SKM-1 treated with dmso at 0.1 percent for 144 hours (cell line): ENCODE results near the gene MCU.
A peak's percentile ranks its signal among the peaks of the same experiment; 100 is the strongest.
"Not testable (repeated sequence)": the region's sequence is repeated elsewhere in the genome, so short reads cannot be mapped to it uniquely, and the experiment has no call there.

Experiments used
- DNase-seq: peaks from one replicate; lab custom pipeline; 2025; ENCODE audit not compliant: unreplicated experiment; lab: John Stamatoyannopoulos, UW

Gene MCU

GRCh38 chr10:72686430-72686829 is 5.5 kb upstream of the MCU start:
- not testable (repeated sequence) for DNase-seq

DNA sequence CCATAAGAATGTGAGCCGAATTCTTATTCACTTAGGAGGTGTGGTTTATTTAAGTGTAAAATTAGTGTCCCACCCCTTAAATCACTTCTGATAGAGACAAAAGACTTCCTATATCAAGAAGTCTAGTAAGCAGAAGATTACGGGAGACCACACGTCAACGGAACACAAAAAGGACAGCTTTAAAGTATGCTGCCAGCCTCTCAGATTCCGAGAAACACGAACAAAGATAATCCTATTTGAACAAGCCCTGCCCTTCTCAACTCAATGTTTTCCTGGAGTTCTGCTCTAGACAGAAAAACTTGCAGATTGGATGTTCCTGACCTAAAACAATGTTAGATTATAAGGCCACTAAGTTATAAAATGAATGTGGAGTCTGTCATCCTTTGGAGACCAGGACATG is 4.9 kb upstream of the MCU start:
- DNase-seq = no peak

- no peak for DNase-seq
These were observed 3.7 kb upstream of the MCU start for GRCh38 chr10:72688208-72688651.

DNA sequence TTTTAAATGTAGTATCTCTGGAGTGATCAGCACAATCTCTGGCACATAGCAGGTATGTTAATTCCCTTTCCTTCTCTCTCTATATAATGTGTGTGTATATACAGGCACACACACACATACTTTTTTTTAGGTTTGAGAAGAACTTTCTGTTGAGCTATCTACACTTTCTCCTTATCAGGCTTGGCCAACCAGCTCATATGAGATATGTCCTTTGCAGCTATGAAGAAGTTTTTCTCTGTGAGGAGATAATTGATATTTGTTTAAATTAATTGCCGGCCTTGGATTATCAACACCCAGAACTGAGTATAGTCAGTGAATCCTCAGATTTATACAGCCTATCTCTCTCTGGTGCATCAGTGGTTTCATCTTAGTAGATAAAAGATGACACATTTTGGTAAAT is 2.3 kb upstream of the MCU start:
- DNase-seq = no peak

- DNase-seq = no peak
These were observed 1.7 kb upstream of the MCU start for GRCh38 chr10:72690071-72690755.

GRCh38 chr10:72691470-72691862 is 477 bp upstream of the MCU start:
- DNase-seq = no peak

DNA sequence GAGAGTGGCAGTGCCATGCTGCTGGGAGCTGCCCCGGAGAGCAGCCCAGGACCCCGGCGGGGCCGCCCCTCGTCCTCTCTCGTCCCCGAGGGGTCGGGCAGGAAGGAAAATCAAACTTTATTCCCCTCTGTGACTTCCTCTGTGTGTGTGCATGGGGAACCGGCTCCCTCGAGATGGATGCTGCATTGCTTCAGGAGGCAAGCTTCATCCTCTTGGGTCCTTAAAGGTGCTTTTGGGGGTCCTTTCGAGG is 726 bp downstream of the MCU start:
- DNase-seq = no peak

DNA sequence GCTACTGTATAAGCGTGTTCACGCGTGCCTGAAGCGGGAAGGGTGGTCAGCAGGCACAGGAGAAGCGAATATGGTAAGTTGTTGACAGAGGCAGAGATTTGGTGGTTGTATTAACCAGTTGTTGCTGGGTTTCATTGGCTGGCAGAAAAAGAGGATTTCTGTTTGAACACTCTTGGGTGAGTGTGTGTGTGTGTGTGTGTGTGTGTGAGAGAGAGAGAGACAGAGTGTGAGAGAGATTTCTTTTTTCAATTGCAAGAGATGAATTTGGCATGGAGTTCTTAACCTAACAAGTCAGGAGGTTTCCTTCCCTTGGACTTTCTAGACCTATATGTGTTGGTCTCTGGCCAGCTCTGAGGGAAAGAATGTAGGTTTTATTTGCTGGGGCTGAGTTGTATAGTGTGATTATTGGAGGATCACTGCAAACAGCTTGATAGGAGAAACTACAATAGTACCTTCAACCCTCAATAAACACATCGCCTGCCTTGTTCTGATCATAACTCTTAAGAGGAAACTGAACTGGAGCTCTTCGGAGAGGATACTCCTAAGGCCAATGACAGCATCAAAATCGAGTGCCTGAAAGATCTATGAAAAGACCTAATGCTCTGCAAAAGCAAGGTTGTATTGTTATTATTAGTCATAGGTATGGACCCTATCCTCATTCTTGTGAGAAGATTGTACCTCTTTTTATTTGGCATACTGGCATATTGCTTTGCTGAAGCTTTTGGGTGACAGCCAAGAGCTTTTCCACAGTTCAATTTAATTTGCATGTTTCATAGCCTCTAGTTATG is 1.2 kb downstream of the MCU start:
- DNase-seq = no peak

DNA sequence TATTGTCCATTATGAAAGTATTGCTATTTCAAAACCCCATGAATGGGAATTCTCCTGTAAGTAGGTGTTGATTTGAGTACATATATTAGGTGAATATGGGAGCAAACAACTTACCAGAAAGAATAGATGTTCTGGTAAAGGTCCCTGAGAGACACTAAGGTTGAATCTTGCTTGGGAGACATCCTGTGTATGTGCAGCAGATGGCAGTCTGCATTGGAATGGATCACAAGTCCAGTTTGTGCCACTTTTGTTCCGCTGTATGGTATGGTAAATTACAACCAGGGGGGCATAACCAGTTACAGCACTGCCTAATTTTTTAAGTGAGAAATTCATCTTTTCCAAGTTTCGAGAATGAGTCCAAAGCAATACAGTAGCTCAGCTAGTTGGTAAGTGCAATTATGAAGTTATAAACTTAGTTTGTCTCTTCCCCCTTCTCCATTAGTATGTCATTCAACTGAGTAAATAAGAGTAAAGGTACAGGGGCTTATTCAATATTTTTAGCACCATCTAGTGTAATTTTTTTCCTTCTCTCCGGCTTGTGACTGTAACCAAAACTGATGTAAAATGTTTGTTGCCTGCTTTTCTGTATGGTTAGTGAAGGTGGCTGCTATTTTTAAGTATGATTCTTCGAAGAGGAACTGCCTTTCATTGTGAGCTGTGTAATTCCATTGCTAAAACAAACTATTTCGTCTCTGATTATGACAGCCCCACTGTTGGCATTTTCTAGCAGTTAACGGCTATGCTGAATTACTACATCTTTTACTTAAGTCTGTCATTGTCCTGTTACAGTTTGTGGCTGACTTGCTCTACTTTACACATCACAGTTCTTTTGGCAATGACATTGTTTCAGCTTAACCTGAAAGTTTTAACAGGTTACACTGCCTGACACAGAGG is 2.8 kb downstream of the MCU start:
- peak; percentile 72 for DNase-seq

GRCh38 chr10:72695496-72695895 is 3.6 kb downstream of the MCU start:
- no peak for DNase-seq

GRCh38 chr10:72697716-72698115 is 5.8 kb downstream of the MCU start:
- DNase-seq = peak; percentile 26

- DNase-seq = not testable (repeated sequence)
These were observed 10.5 kb downstream of the MCU start for GRCh38 chr10:72702465-72702864.

DNA sequence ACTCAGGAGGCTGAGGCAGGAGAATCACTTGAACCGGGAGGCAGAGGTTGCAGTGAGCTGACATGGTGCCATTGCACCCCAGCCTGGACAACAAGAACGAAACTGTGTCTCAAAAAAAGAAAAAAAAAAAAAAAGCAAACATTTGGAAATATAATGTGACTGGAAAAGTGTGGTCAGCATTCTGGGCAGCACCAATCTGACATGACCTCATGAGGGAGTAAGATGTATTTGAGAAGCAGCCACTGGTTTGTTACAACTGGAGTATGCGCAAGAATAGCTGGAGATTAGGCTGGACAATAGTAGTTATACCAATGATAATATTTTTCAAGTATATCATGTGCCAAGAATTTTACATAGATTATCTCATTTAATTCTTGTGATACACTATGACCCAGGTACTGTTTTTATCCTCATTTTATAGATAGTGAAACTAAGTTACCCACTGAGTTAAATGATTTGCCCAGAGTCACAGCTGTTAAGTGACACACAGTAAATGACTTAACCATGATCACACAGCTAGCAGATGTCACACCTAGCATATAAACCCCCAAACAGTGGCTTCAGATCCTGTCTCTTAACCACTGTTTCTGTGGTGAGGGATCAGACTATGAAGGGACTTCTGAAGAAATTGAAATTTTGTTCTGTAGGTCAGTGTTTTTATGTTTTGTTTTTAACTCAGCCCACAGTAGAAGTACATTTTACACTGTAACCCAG is 11.1 kb downstream of the MCU start:
- no peak for DNase-seq

DNA sequence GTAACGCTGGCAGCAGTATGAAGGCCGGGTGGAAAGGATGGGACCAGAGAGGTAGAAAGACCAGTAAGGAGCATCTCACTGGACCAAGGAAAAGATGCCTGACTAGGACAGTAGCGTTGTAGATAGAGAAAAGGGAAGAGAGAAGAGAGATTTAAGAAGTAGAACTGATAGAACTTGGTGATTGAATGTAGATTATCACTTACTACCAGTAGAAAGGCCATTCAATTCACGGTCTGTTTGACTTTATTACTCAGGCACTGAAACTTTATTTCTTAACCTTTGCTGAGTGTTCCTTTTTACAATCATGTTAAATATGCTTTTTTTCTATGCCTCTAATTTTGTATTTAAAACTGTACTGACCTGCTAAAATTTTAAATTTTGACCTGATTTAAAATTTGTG is 12.2 kb downstream of the MCU start:
- no peak for DNase-seq

DNA sequence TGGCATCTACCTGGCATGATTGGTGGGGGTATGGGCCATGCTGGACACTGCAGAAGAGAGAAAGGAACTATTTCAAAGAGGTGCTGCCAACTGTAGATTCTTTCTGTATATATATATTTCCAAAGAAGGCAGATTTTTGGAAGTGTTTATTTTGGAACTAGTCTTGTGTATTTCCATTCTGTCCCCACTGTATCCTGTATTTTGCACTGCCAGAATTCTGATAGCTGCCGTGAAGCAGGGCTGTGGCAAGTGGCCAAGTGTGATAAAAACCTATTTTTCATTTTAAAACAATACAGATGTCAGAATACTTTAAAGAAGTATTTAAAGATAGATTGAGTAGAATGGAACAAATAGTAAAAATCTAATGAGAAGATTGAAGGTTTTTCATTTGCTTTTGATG is 17.1 kb downstream of the MCU start:
- DNase-seq = no peak

DNA sequence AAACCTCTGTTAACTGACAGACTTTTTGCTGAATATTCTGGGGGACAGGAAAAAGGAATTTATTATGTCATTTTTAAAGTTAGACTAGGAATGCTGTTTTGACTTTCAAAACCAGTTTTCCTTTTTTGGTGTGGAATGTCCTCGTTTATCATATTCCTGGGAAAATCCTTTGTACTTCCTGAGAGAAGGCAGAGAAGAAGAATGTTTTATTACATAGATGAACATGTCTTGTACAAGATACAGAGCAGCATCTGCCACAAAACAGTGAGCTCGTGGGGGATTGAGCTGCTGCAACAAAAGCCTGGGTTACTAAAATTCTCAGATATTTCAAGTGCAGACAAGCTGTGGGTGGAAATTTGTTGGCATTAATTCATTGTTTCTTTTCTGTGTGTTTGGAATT is 20.2 kb downstream of the MCU start:
- DNase-seq = no peak

- DNase-seq = no peak
These were observed 28.1 kb downstream of the MCU start for GRCh38 chr10:72719941-72720592.

DNA sequence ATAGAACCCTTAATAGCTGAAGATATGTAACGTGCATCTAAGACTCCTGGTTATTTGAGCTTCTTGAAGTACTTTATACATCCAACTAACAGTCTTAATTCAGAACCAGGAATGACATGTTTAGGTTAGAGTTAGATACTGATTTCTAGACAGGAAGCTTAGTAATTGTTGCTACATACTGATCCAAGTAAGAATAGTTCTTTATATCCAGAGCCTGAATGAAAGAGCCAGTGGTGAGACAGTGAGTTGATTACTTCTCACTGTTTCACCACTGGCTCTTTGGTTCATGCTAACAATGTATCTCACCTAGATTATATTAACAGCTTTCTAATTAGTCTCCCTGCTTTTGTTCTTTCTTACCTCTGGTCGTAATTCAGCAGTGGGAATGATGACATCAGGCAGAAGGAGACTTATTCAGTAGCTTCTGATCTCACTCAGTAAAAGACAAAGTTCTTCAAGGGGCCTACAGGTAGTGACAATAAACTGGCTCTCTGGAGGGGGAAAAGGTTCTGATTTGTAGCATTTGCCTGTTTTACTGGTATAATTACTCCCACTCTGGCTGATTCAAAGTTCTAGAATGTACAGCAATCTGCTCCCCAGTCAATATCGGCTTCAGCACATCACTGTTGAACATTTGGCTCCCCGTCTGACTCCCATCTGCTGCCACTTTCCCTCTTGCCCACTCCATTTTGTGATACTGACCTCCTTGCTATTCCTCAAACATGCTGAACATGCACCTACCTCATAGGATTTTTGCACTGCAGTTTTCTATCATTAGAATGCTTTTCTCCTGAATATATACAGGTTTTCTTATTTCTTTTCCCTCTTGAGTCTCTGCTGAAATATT is 29.1 kb downstream of the MCU start:
- no peak for DNase-seq

DNA sequence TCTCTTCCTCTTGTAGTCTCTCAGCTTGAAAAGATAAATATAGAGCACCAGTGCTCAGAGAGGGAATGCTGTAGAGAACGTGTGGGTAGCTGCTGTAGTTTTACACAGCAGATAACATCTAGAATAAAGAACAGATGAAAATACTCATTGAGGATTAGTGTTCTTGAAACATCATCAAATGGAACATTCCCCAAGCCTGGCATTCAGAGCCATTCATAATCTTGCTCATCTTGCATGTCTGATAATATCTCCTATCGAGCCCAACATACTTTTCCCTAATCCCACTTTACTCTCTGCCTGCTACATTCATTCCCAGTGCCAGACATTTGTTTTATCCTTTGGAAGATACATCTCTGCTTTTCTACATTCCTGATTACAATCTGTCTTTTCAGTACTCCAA is 35.2 kb downstream of the MCU start:
- no peak for DNase-seq

- DNase-seq = no peak
These were observed 36.5 kb downstream of the MCU start for GRCh38 chr10:72728462-72728861.
